Upper lobe of left lung (tissue), 6 donors: ENCODE data around the gene SCLY. TPM values are rescaled to one million over a fixed set of nuclear protein-coding genes. Genes with fewer than 3 reads are reported as not detected.
A peak's percentile ranks its signal among the peaks of the same experiment; 100 is the strongest.
"Not testable (repeated sequence)": the region's sequence is repeated elsewhere in the genome, so short reads cannot be mapped to it uniquely, and the experiment has no call there.

Experiments used
- ATAC-seq, 2 donors: fragments of 200-7000 bp; cut with Tn5 transposase; one replicate each; pipeline ENCODE4 v1.9.1; 2022; ENCODE audit warnings: mild to moderate bottlenecking in 2 of 2, moderate library complexity in 2 of 2; ENCODE audit not compliant: low FRiP score in 2 of 2
- DNase-seq, 2 donors: peaks; one replicate each; pipeline ENCODE4 v3.0.0-alpha.2; 2019 to 2020
- H3K27ac ChIP-seq, 4 donors: fragments of 200-600 bp; sonication (generic); one replicate each; pipeline ENCODE4 v1.5.1; 2016 to 2019
- H3K27me3 ChIP-seq, 4 donors: fragments of 200-600 bp; sonication (generic); one replicate each; pipeline ENCODE4 v1.5.1; 2017 to 2019
- H3K36me3 ChIP-seq, 4 donors: fragments of 200-600 bp; sonication (generic); one replicate each; pipeline ENCODE4 v1.5.1; 2016 to 2019
- H3K4me1 ChIP-seq, 4 donors: fragments of 200-600 bp; sonication (generic); one replicate each; pipeline ENCODE4 v1.5.1; 2018 to 2019
- H3K4me3 ChIP-seq, 4 donors: fragments of 200-600 bp; sonication (generic); one replicate each; pipeline ENCODE4 v1.5.1; 2017 to 2019; ENCODE audit warnings: mild to moderate bottlenecking in 2 of 4, moderate library complexity in 1 of 4
- H3K9me3 ChIP-seq, 4 donors: fragments of 200-600 bp; sonication (generic); one replicate each; pipeline ENCODE4 v1.5.1; 2018 to 2019
- EP300 ChIP-seq, 4 donors: sonication (generic); formaldehyde crosslinking; IDR thresholded peaks; one replicate each; pipeline ENCODE4 v1.5.1; 2017; ENCODE audit warnings: antibody characterized with exemption in 4 of 4, control low read depth in 2 of 4
- POLR2A ChIP-seq, 4 donors: fragments of 450-650 bp; IDR thresholded peaks; one replicate each; pipeline ENCODE4 v1.5.1; 2016 to 2017; ENCODE audit warnings: antibody characterized with exemption in 4 of 4, mild to moderate bottlenecking in 2 of 4
- POLR2AphosphoS5 ChIP-seq, 2 donors: sonication (generic); formaldehyde crosslinking; IDR thresholded peaks; one replicate each; pipeline ENCODE4 v1.5.1; 2017; ENCODE audit warnings: antibody characterized with exemption in 2 of 2
- WGBS, 2 donors: methylation state at CpG; one replicate each; pipeline ENCODE4 v1.1.5; 2017 to 2018; 5-methylcytosine and 5-hydroxymethylcytosine counted together
- total RNA-seq, 6 donors: library from RNA; depleted of rRNA in 4 of 6; stranded (reverse); fragments of >200 nt in 4 of 6; gene quantifications; one replicate each; pipeline versions ENCODE4 v1.1.0 to v1.2.1, GENCODE V29; 2016 to 2021
- TF ChIP-seq, protein P1 (sequence below), 6 experiments: fragments of 450-650 bp in 4 of 6; fragments of 200-600 bp in 2 of 6; sonication (generic) in 2 of 6; IDR thresholded peaks; one replicate each; pipeline ENCODE4 v1.5.1; 2016 to 2019; ENCODE audit warnings: antibody characterized with exemption in 6 of 6
- donor health status: DM: no; HTN: no; CAD: no; lungs with moderate emphysema.
- donor health status: DM: no; HTN: yes; CAD: no; lungs with severe emphysema.

SCLY gene
- total RNA-seq, 6 donors from 2014 or later = 9.4 to 19.9 (median 11.1) TPM

DNA sequence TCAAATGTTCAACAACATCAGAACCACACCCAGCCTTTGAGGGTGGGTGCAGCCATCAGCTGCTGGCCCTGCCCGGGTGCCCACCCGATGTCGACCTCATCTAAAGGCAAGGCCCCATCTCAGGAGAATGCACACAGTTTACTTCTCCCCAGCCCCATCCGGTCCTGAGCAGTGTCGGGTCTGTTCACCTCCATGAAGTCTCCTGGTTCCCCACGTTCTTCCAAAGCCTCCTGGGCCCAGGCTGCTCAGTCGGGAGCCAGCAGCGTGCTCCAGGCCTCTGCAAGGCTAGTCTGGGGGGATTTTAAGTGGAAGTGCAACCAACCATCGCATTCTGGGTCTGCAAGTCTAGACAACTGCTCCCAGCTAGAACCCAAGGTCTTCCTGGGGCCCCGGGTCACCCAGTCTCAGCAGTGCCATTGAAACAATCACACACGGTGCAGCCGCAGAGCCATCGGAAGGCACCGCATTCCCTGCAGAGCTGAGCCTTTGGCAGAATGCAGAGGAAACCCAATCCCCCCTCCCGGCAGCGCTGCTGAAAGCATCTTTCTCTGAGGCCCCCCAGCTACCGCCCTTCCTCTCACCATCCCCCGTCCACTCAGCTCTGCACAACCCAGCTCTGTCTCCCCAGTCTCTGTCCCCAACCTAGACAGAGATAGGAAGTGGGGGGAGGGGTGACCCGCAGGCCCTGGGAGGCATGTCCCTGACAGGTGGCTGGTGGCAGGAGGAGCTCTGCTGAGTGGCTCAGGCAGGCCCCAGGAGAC is 47.8 kb downstream of the SCLY start:
- peaks cover 0 to 9% (median 4%) of the 10 kb centered on the region in 4 donors for H3K4me1 ChIP-seq
- ATAC-seq (no peak), DNase-seq (peak in 1 of 2 donors; percentile 46)
- peaks cover 0 to 5% (median 2%) of the 10 kb centered on the region in 4 donors for H3K9me3 ChIP-seq
- peaks cover 0 to 3% (median 0%) of the 10 kb centered on the region in 4 donors for H3K27me3 ChIP-seq
- H3K4me3 ChIP-seq = no peak overlapping the region
- H3K36me3 ChIP-seq = no peaks in the 10 kb centered on the region
- 58 to 78% methylated on average over 9 to 18 of the region's 19 CpGs for WGBS, 2 donors
- TF ChIP-seq, protein P1, sequence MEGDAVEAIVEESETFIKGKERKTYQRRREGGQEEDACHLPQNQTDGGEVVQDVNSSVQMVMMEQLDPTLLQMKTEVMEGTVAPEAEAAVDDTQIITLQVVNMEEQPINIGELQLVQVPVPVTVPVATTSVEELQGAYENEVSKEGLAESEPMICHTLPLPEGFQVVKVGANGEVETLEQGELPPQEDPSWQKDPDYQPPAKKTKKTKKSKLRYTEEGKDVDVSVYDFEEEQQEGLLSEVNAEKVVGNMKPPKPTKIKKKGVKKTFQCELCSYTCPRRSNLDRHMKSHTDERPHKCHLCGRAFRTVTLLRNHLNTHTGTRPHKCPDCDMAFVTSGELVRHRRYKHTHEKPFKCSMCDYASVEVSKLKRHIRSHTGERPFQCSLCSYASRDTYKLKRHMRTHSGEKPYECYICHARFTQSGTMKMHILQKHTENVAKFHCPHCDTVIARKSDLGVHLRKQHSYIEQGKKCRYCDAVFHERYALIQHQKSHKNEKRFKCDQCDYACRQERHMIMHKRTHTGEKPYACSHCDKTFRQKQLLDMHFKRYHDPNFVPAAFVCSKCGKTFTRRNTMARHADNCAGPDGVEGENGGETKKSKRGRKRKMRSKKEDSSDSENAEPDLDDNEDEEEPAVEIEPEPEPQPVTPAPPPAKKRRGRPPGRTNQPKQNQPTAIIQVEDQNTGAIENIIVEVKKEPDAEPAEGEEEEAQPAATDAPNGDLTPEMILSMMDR (IDR thresholded peaks at IDR 0.05) = no peak
- no peak for TF ChIP-seq EP300 (IDR thresholded peaks at IDR 0.05)
- TF ChIP-seq POLR2AphosphoS5 (IDR thresholded peaks at IDR 0.05) = no peak
- TF ChIP-seq POLR2A (IDR thresholded peaks at IDR 0.05) = no peak
- no peak overlapping the region for H3K27ac ChIP-seq

DNA sequence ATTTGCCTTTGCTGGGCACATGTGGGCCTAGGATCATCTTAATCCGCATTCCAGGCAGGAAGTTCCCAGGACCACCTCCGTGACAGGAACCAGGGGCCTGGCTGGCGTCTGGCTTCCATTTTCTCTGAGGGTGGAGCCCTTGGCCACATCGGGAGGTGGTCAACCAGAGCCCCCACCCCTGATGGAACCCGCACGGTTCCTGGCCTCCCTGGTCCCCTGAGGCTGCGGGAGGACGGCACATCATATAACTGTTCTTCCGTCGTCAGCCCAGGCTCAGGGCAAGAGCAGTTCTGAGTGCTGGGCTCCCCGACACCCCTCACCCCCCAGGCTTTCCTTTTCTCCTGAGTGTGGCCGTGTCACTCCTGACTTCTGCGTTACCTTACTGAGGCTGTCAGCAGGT is 52.8 kb downstream of the SCLY start:
- 90 to 96% methylated on average over 6 to 13 of the region's 13 CpGs for WGBS, 2 donors
- Histone ChIP-seq H3K36me3 (no peaks in the 10 kb centered on the region), H3K9me3 (peaks cover 0 to 7% (median 3%) of the 10 kb centered on the region in 4 donors), H3K4me1 (no peaks in the 10 kb centered on the region), H3K27me3 (no peaks in the 10 kb centered on the region), H3K4me3 (no peak overlapping the region), H3K27ac (no peak overlapping the region)
- TF ChIP-seq EP300 (IDR thresholded peaks at IDR 0.05) = no peak
- no peak for TF ChIP-seq POLR2A (IDR thresholded peaks at IDR 0.05)
- TF ChIP-seq, protein P1 (IDR thresholded peaks at IDR 0.05) = no peak
- DNase-seq (no peak), ATAC-seq (no peak)

DNA sequence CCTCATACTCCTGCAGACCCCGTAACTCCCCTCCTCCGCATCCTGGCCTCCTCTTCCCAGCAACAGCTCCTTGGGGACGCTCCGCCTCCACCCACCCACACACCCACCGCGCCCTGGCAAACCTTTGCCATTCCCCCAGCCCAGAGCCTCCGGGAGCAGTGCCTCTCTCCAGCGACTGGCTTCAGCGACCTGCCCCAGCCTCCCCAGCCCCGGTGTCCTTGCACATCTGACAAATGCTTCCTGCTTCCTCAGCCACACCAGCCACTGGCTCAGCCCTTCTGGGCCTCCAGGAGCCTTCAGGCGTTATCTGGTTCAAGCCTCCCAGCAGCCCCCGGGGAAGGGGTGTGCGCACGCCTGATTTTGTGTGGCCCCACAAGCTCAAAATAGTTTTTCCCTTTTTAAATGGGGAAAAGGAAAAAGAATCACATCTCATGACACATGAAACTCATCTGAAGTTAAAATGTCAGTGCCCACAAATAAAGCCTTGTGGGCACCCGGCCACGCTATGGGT is 53.6 kb downstream of the SCLY start:
- H3K9me3 ChIP-seq = peaks cover 0 to 7% (median 3%) of the 10 kb centered on the region in 4 donors
- no peak for TF ChIP-seq EP300 (IDR thresholded peaks at IDR 0.05)
- TF ChIP-seq POLR2AphosphoS5 (IDR thresholded peaks at IDR 0.05) = no peak
- no peak for TF ChIP-seq POLR2A (IDR thresholded peaks at IDR 0.05)
- TF ChIP-seq, protein P1 (IDR thresholded peaks at IDR 0.05) = no peak
- ATAC-seq = no peak
- H3K4me3 ChIP-seq = no peak overlapping the region
- no peaks in the 10 kb centered on the region for H3K27me3 ChIP-seq
- WGBS, 2 donors = 66 to 80% methylated on average over 15 to 16 of the region's 16 CpGs
- peak in 1 of 2 donors; percentile 54 for DNase-seq
- no peaks in the 10 kb centered on the region for H3K36me3 ChIP-seq
- H3K27ac ChIP-seq = no peak overlapping the region
- H3K4me1 ChIP-seq = no peaks in the 10 kb centered on the region

DNA sequence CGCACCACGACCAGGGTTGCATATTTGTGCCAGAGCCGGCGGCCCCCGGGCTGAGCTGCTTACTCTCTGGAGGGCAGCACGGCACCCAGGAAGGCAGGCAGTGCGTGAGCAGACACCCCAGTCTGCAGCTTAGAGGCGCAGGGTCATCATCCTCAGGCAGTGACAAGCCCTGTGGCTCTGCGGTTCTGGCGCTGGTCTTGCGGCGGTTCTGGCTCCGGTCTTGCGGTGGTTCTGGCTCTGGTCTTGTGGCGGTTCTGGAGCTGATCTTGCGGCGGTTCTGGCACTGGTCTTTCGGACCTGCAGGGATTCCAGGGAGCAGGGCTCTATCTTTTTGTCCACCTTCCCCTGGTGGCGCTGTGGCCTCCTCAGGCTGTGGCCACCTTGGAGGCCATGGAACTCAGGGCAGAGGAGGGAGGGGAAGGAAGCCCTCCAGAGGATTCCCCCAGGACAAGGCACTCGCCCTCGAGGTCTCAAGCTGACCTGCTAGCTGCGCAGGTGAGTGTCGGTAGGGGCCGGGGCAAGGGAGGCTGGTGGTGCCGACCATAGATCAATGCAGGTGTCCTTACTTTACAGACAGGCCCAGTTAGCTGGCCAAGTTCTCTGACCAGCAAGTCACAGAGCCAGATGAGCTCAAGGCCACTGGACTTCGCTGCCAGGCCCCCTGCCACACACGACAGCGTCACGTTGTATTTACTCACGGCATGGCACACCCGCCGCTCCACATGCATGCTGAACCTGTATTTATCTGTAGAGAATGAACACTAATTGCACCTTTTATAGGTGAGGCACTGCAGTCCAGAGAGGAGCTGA is 54.3 kb downstream of the SCLY start:
- Histone ChIP-seq H3K27me3 (no peaks in the 10 kb centered on the region), H3K36me3 (no peaks in the 10 kb centered on the region), H3K4me1 (no peaks in the 10 kb centered on the region), H3K27ac (no peak overlapping the region), H3K9me3 (peaks cover 0 to 7% (median 3%) of the 10 kb centered on the region in 4 donors), H3K4me3 (no peak overlapping the region)
- TF ChIP-seq EP300 (IDR thresholded peaks at IDR 0.05) = no peak
- TF ChIP-seq POLR2A (IDR thresholded peaks at IDR 0.05) = no peak
- WGBS, 2 donors = 88 to 91% methylated on average over 32 of the region's 32 CpGs
- ATAC-seq (no peak), DNase-seq (peak in 1 of 2 donors; percentile 56)

DNA sequence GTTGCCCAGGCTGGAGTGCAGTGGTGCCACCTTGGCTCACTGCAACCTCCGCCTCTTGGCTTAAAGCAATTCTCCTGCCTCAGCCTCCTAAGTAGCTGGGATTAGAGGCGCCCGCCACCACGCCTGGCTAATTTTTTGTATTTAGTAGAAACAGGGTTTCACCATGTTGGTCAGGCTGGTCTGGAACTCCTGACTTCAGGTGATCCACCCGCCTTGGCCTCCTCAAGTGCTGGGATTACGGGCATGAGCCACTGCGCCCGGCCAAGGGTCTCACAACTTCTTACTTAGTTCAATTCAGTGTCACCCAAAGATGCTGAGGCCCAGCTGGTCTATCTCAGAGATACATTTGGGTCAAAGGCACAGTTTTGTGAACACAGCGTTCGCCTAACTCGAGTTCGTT is 54.9 kb downstream of the SCLY start:
- not testable (repeated sequence) for H3K27ac ChIP-seq, H3K36me3 ChIP-seq, H3K27me3 ChIP-seq, DNase-seq, ATAC-seq, H3K4me1 ChIP-seq, H3K4me3 ChIP-seq, H3K9me3 ChIP-seq
- 90 to 92% methylated on average over 12 of the region's 12 CpGs for WGBS, 2 donors
